B cell (primary cell): ENCODE data around the gene DCT. TPM values are rescaled to one million over a fixed set of nuclear protein-coding genes. Genes with fewer than 3 reads are reported as not detected.

Experiments used
- ATAC-seq: fragments of 200-7000 bp; cut with Tn5 transposase; one replicate; pipeline ENCODE4 v1.10.0; 2021; ENCODE audit warnings: low read depth, mild to moderate bottlenecking, moderate number of reproducible peaks, moderate library complexity
- CTCF ChIA-PET: fragments of 350-600 bp; sonication (Branson Sonifier 250); formaldehyde crosslinking; loops from one replicate; lab custom pipeline; 2021; ENCODE audit warnings: antibody characterized with exemption, inconsistent platforms; lab: Charles Lee
- POLR2A ChIA-PET: fragments of 350-600 bp; sonication (Branson Sonifier 250); formaldehyde crosslinking; loops from one replicate; lab custom pipeline; 2021; ENCODE audit warnings: antibody characterized with exemption; lab: Charles Lee
- DNase-seq: peaks from one replicate; pipeline ENCODE4 v3.0.0; 2013
- H2AFZ ChIP-seq: 2 replicates; pipeline ENCODE4 v1.6.1; 2012; ENCODE audit warnings: mild to moderate bottlenecking, low read depth, low read length; ENCODE audit not compliant: insufficient read depth, poor library complexity, severe bottlenecking
- H3K27ac ChIP-seq, 2 donors: 1 replicate in 1 of 2; 2 replicates in 1 of 2; pipeline ENCODE4 v1.5.1; 2012 to 2013; ENCODE audit warnings: low read length in 2 of 2, mild to moderate bottlenecking in 2 of 2, moderate library complexity in 1 of 2
- H3K27me3 ChIP-seq, 4 experiments: fragments of 200-600 bp in 1 of 4; sonication (generic) in 1 of 4; replicated peaks in 1 of 4; 1 replicate in 2 of 4; 2 replicates in 2 of 4; pipeline versions ENCODE4 v1.6.1 to v1.7.0; 2013 to 2016; ENCODE audit warnings: low read length in 3 of 4, mild to moderate bottlenecking in 2 of 4, mixed read lengths in 1 of 4, moderate library complexity in 1 of 4; ENCODE audit not compliant: insufficient read depth in 4 of 4, control insufficient read depth in 3 of 4; ENCODE audit errors: control extremely low read depth in 1 of 4
- H3K36me3 ChIP-seq, 2 experiments: replicated peaks in 1 of 2; 1 replicate in 1 of 2; 2 replicates in 1 of 2; pipeline versions ENCODE4 v1.6.1 to v1.7.1; 2013; ENCODE audit warnings: low read length in 1 of 2; ENCODE audit not compliant: insufficient read depth in 2 of 2, control insufficient read depth in 1 of 2; ENCODE audit errors: control extremely low read depth in 1 of 2, extremely low read depth in 1 of 2
- H3K4me1 ChIP-seq, 2 donors: fragments of 200-600 bp in 1 of 2; sonication (generic) in 1 of 2; 1 replicate in 1 of 2; 2 replicates in 1 of 2; pipeline versions ENCODE4 v1.5.1 to v1.6.1; 2013 to 2017; ENCODE audit warnings: low read length in 2 of 2; ENCODE audit not compliant: control insufficient read depth in 2 of 2, insufficient read depth in 2 of 2
- H3K4me2 ChIP-seq: replicated peaks from 2 replicates; pipeline ENCODE3; 2012; ENCODE audit warnings: mild to moderate bottlenecking, low read depth, low read length; ENCODE audit not compliant: poor library complexity, severe bottlenecking
- H3K4me3 ChIP-seq, 5 experiments: fragments of 200-600 bp in 1 of 5; sonication (generic) in 1 of 5; 1 replicate in 3 of 5; 2 replicates in 2 of 5; pipeline versions ENCODE4 v1.5.1 to v1.7.0; 2011 to 2016; ENCODE audit warnings: low read length in 4 of 5, mild to moderate bottlenecking in 4 of 5, low read depth in 2 of 5, control low read depth in 1 of 5, moderate library complexity in 1 of 5; ENCODE audit not compliant: insufficient read depth in 1 of 5; ENCODE audit errors: control extremely low read depth in 1 of 5, extremely low read depth in 1 of 5
- H3K79me2 ChIP-seq: fragments of 200-600 bp; sonication (generic); one replicate; pipeline ENCODE4 v1.6.0; 2016; ENCODE audit warnings: low read length; ENCODE audit not compliant: control insufficient read depth, insufficient read depth
- H3K9ac ChIP-seq: fragments of 200-600 bp; sonication (generic); 2 replicates; pipeline ENCODE4 v1.6.1; 2017; ENCODE audit warnings: mild to moderate bottlenecking, low read length, moderate library complexity
- H3K9me3 ChIP-seq, 3 donors: one replicate each; pipeline versions ENCODE4 v1.6.1 to v1.7.1; 2013; ENCODE audit warnings: low read length in 2 of 3; ENCODE audit not compliant: control insufficient read depth in 2 of 3, insufficient read depth in 1 of 3; ENCODE audit errors: control extremely low read depth in 1 of 3
- H4K20me1 ChIP-seq: 2 replicates; pipeline ENCODE4 v1.6.0; 2012; ENCODE audit warnings: mild to moderate bottlenecking, low read length; ENCODE audit not compliant: insufficient read depth, control insufficient read depth, poor library complexity, severe bottlenecking
- H3K27ac Mint-ChIP-seq: one replicate; pipeline ENCODE4 v1.8.0; 2021; ENCODE audit warnings: mixed read lengths
- H3K27me3 Mint-ChIP-seq: one replicate; pipeline ENCODE4 v1.8.0; 2021; ENCODE audit warnings: mixed read lengths
- H3K4me1 Mint-ChIP-seq: one replicate; pipeline ENCODE4 v1.8.0; 2021; ENCODE audit warnings: mixed read lengths
- H3K4me3 Mint-ChIP-seq: one replicate; pipeline ENCODE4 v1.8.0; 2021; ENCODE audit warnings: mixed read lengths
- H3K9me3 Mint-ChIP-seq: one replicate; pipeline ENCODE4 v1.8.0; 2022; ENCODE audit warnings: mixed read lengths; ENCODE audit not compliant: insufficient read depth
- CTCF ChIP-seq: fragments of 200-600 bp; IDR thresholded peaks from one replicate; pipeline ENCODE4 v1.8.0; 2022; ENCODE audit warnings: antibody characterized with exemption, mild to moderate bottlenecking
- EZH2 ChIP-seq: IDR thresholded peaks from 2 replicates; pipeline ENCODE4 v1.6.1; 2012; ENCODE audit warnings: borderline replicate concordance, low read depth, mild to moderate bottlenecking, moderate library complexity, low read length; ENCODE audit not compliant: insufficient read depth, poor library complexity, severe bottlenecking
- WGBS: methylation state at CpG from one replicate; pipeline ENCODE4 v1.1.5; 2013; ENCODE audit warnings: missing lambda C conversion rate; ENCODE audit not compliant: insufficient coverage; 5-methylcytosine and 5-hydroxymethylcytosine counted together
- intact Hi-C: fragments of 100-400 bp; cut with micrococcal nuclease; formaldehyde crosslinking; loops from one replicate; pipeline ENCODE4 v1.10.0; 2022
- polyA plus RNA-seq: library from polyadenylated mRNA; depleted of rRNA; stranded (reverse); fragments of >200 nt; gene quantifications from 2 replicates; pipeline ENCODE4 v1.2.3, GENCODE V29; 2012
- total RNA-seq, 2 donors: library from RNA; stranded (reverse); fragments of 120-200 nt in 1 of 2; gene quantifications; 1 replicate in 1 of 2; 2 replicates in 1 of 2; pipeline versions ENCODE4 v1.2.3 to v1.2.4, GENCODE V29; 2013 to 2022

DCT gene
- total and polyA plus RNA-seq, 2 donors (not counting 1 experiment from before 2014, with no cell fraction given): 0.10 to 0.18 TPM

GRCh38 chr13:94412870-94413597, 66.4 kb downstream of the DCT start:
- Mint-ChIP-seq H3K27ac (no peak overlapping the region), H3K9me3 (peaks cover 5% of the 10 kb centered on the region), H3K4me3 (no peak overlapping the region), H3K27me3 (peaks cover 5% of the 10 kb centered on the region), H3K4me1 (peaks cover 2% of the 10 kb centered on the region)
- TF ChIP-seq CTCF: no peak
- no peak for TF ChIP-seq EZH2
- Histone ChIP-seq H3K79me2 (no peaks in the 10 kb centered on the region), H3K27me3 (no peaks in the 10 kb centered on the region), H4K20me1 (no peaks in the 10 kb centered on the region), H3K27ac (no peak overlapping the region), H2AFZ (no peak overlapping the region), H3K36me3 (no peaks in the 10 kb centered on the region), H3K4me3 (no peak overlapping the region), H3K4me1 (no peaks in the 10 kb centered on the region), H3K4me2 (no peak overlapping the region), H3K9me3 (no peaks in the 10 kb centered on the region), H3K9ac (no peak overlapping the region)
- intact Hi-C loops: no loop called here
- 100% methylated on average over 2 of the region's 3 CpGs for WGBS
- POLR2A ChIA-PET: no interaction called here
- DNase-seq: no peak
- no peak for ATAC-seq
- CTCF ChIA-PET: no interaction called here

- no peak overlapping the region for H3K4me2 ChIP-seq
- no peak for DNase-seq
- 13% methylated on average over 1 of the region's 3 CpGs for WGBS
- no peaks in the 10 kb centered on the region for H3K4me1 ChIP-seq
- Mint-ChIP-seq H3K27ac (no peak overlapping the region), H3K4me3 (no peak overlapping the region), H3K4me1 (no peaks in the 10 kb centered on the region), H3K27me3 (no peaks in the 10 kb centered on the region), H3K9me3 (no peaks in the 10 kb centered on the region)
- no peaks in the 10 kb centered on the region for H3K36me3 ChIP-seq
- TF ChIP-seq CTCF (no peak), EZH2 (no peak)
- H2AFZ ChIP-seq: no peak overlapping the region
- intact Hi-C loops: no loop called here
- no peak overlapping the region for H3K4me3 ChIP-seq
- ChIA-PET CTCF (no interaction called here), POLR2A (no interaction called here)
- H4K20me1 ChIP-seq: no peaks in the 10 kb centered on the region
- no peak overlapping the region for H3K27ac ChIP-seq
- H3K27me3 ChIP-seq: no peaks in the 10 kb centered on the region
- H3K9me3 ChIP-seq: no peaks in the 10 kb centered on the region
- no peak for ATAC-seq
- H3K9ac ChIP-seq: no peak overlapping the region
- no peaks in the 10 kb centered on the region for H3K79me2 ChIP-seq
Observed at GRCh38 chr13:94411747-94412146, 67.7 kb downstream of the DCT start.
